Measurements from ENCODE around the gene COX20.

Gene COX20

GRCh38 chr1:244804841-244805240 lies 30.6 kb upstream of the COX20 start:
- CTCF ChIA-PET: interaction anchor here (0.9 kb wide), 1 partner anchor 238 kb away, joined by 3 read pairs; no protein-coding TSS in a partner anchor

DNA sequence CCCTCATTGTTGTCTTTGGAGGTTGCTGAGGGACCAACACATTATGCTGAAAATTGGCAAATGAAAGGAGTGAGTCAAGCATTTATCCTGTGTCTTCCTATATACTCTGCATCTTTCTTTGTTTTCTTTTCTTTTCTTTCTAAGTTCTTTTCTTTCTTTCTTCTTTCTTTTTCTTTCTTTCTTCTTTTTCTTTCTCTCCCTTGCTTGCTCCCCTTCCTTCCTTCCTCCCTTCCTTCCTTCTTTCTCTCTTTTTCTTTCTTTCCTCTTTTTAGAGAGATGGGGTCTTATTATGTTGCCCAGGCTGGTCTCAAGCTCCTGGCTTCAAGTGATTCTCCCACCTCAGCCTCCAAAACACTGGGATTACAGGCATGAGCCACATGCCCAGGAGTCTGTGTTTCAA lies 28.3 kb upstream of the COX20 start:
- CTCF ChIA-PET: interaction anchor here (1.3 to 2.1 kb wide), 2 partner anchors 235 to 236 kb away, joined by 5 to 9 read pairs; no protein-coding TSS in a partner anchor
- TF ChIP-seq, protein P1, sequence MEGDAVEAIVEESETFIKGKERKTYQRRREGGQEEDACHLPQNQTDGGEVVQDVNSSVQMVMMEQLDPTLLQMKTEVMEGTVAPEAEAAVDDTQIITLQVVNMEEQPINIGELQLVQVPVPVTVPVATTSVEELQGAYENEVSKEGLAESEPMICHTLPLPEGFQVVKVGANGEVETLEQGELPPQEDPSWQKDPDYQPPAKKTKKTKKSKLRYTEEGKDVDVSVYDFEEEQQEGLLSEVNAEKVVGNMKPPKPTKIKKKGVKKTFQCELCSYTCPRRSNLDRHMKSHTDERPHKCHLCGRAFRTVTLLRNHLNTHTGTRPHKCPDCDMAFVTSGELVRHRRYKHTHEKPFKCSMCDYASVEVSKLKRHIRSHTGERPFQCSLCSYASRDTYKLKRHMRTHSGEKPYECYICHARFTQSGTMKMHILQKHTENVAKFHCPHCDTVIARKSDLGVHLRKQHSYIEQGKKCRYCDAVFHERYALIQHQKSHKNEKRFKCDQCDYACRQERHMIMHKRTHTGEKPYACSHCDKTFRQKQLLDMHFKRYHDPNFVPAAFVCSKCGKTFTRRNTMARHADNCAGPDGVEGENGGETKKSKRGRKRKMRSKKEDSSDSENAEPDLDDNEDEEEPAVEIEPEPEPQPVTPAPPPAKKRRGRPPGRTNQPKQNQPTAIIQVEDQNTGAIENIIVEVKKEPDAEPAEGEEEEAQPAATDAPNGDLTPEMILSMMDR (IDR thresholded peaks at IDR 0.05; ENCODE audit: control extremely low read depth, extremely low read depth, low read depth, missing control alignments): no peak
- DNase-seq (ENCODE audit: extremely low spot score): no peak
- POLR2A ChIA-PET: no interaction called here

More at GRCh38 chr1:244804841-244805240, 30.6 kb upstream of the COX20 start:
- POLR2A ChIA-PET: no interaction called here
- TF ChIP-seq, protein P1 (IDR thresholded peaks at IDR 0.05; ENCODE audit: control extremely low read depth, extremely low read depth, low read depth, missing control alignments): no peak
- no peak for DNase-seq (ENCODE audit: extremely low spot score)

DNA sequence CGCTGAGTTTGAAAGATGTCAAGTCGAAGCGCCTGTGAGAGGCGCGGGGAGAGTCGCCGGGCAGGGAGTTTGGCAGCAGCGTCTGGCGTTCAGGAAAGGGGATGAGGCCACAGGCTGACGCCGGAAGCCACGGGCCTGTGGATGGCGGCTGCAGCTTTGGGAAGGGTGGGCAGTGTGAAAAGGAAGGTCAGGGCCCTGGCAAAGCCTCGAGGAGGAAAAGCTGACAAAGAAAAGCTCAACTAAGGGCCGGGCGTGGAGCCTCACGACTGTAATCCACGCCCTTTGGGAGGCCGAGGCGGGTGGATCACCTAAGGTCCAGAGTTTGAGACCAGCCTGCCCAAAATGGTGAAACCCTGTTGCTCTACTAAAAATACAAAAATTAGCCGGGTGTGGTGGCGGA lies 25.2 kb upstream of the COX20 start:
- TF ChIP-seq, protein P1 (IDR thresholded peaks at IDR 0.05; ENCODE audit: control extremely low read depth, extremely low read depth, low read depth, missing control alignments): no peak
- ChIA-PET POLR2A (no interaction called here), CTCF (interaction anchor here (1.1 to 1.7 kb wide), 3 partner anchors 9 to 206 kb away, joined by 3 to 5 read pairs (median 3); no protein-coding TSS in a partner anchor)
- no peak for DNase-seq (ENCODE audit: extremely low spot score)

GRCh38 chr1:244813327-244813726 lies 22.1 kb upstream of the COX20 start:
- ChIA-PET CTCF (interaction anchor here (1.1 to 3.4 kb wide), 5 partner anchors 12 to 230 kb away, joined by 3 to 28 read pairs (median 13); no protein-coding TSS in a partner anchor), POLR2A (no interaction called here)
- no peak for DNase-seq (ENCODE audit: extremely low spot score)
- TF ChIP-seq, protein P1 (IDR thresholded peaks at IDR 0.05; ENCODE audit: control extremely low read depth, extremely low read depth, low read depth, missing control alignments): no peak

DNA sequence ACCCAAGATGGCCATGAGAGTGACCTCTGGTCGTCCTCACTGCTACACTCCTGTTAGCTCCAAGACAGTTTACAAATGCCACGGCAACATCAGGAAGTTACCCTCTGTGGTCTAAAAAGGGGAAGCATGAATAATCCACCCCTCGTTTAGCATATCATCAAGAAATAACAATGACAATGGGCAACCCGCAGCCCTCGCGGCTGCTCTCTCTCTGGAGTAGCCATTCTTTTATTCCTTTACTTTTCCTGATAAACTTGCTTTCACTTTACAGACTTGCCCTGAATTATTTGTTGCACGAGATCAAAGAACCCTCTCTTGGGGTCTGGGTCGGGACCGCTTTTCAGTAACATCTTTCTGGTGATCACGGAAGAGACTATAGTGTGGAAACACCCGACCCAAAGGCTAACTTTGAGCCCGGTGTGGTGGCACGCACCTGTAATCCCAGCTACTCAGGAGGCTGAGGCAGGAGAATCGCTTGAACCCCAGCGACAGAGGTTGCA lies 19.8 kb upstream of the COX20 start:
- TF ChIP-seq, protein P1 (IDR thresholded peaks at IDR 0.05; ENCODE audit: control extremely low read depth, extremely low read depth, low read depth, missing control alignments): no peak
- ChIA-PET CTCF (interaction anchor here (1.3 to 3.4 kb wide), 5 partner anchors 14 to 227 kb away, joined by 3 to 28 read pairs (median 13); no protein-coding TSS in a partner anchor), POLR2A (no interaction called here)
- DNase-seq (ENCODE audit: extremely low spot score): no peak

GRCh38 chr1:244817415-244817894 lies 18.0 kb upstream of the COX20 start:
- CTCF ChIA-PET: no interaction called here

More at GRCh38 chr1:244817415-244817894, 18.0 kb upstream of the COX20 start:
- TF ChIP-seq, protein P1 (IDR thresholded peaks at IDR 0.05; ENCODE audit: control extremely low read depth, extremely low read depth, low read depth, missing control alignments): no peak
- no peak for DNase-seq (ENCODE audit: extremely low spot score)
- POLR2A ChIA-PET: no interaction called here
